DND-41 (cell line): ENCODE measurements around the gene PLSCR1.

Experiments
- CTCF ChIP-seq: IDR thresholded peaks from 2 replicates; pipeline ENCODE4 v1.5.1; 2012; ENCODE audit warnings: borderline replicate concordance, low read length, moderate library complexity, mild to moderate bottlenecking; ENCODE audit not compliant: poor library complexity, severe bottlenecking; ENCODE audit errors: extremely low read depth
- EZH2 ChIP-seq: IDR thresholded peaks from 3 replicates; pipeline ENCODE4 v1.6.1; 2012; ENCODE audit warnings: borderline replicate concordance, low read depth, mild to moderate bottlenecking, moderate library complexity, low read length, inconsistent platforms; ENCODE audit not compliant: severe bottlenecking

DNA sequence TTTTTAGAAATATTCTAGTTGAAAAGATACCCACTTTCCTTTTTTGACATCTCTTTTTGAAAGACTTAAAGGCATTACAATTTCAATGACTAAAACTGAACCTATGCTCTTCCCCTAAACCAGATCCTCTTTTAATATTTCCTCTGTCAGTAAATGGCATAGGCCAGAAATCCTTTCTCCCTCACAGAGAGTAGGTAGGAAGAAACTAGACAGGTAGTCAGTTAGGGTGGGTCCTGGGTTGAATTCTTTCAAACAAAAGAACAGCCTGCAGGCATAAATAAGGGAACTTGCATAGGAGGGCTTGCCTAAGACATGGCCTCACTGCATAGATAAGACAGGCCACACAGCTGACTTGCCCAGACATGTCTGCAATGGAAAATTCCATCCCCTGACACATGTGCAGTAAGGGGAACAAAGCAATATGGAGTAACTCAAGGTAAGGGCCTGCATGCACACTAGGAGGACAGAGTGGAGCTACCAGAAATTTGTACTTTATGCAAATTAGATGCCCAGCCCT, 37.6 kb upstream of the PLSCR1 start:
- TF ChIP-seq CTCF (no peak), EZH2 (no peak)
